ENCODE measurements around the gene MYF5. TPM values are rescaled to one million over a fixed set of nuclear protein-coding genes. Genes with fewer than 3 reads are reported as not detected.

MYF5 gene
- polyA plus RNA-seq, 1 of the 3 experiments (the other 2 are of a cell fraction) = not detected

- no peaks in the 10 kb centered on the region for H4K20me1 ChIP-seq (ENCODE audit: insufficient read depth)
- ChIA-PET CTCF (no interaction called here), POLR2A (no interaction called here)
- no peaks in the 10 kb centered on the region for H3F3A ChIP-seq (replicated peaks; ENCODE audit: insufficient read depth)
- no peak overlapping the region for H3K9ac ChIP-seq
- no peak overlapping the region for H2AFZ ChIP-seq (ENCODE audit: low read depth)
- 11% methylated on average over 4 of the region's 4 CpGs for WGBS (ENCODE audit: low lambda C conversion rate)
- no peaks in the 10 kb centered on the region for H3K79me2 ChIP-seq (ENCODE audit: insufficient read depth)
- no peak overlapping the region for H3K27ac ChIP-seq (ENCODE audit: low read depth in 2 of 2, low read length in 1 of 2)
- TF ChIP-seq EZH2phosphoT487 (IDR thresholded peaks at IDR 0.05; ENCODE audit: borderline replicate concordance, low read depth) = no peak
- no peak for TF ChIP-seq CTCF (IDR thresholded peaks at IDR 0.05)
- TF ChIP-seq USF1 (IDR thresholded peaks at IDR 0.05; ENCODE audit: borderline replicate concordance, low read depth) = no peak
- TF ChIP-seq TAF1 (IDR thresholded peaks at IDR 0.05; ENCODE audit: borderline replicate concordance, low read depth, low read length) = no peak
- H3K9me3 ChIP-seq = no peaks in the 10 kb centered on the region
- no peak overlapping the region for H3K4me2 ChIP-seq
- no peak overlapping the region for H3K4me3 ChIP-seq (ENCODE audit: low read depth in 2 of 2, low read length in 1 of 2)
- H3K36me3 ChIP-seq (replicated peaks in 1 of 2; ENCODE audit: control insufficient read depth in 1 of 2, insufficient read depth in 2 of 2, low read length in 1 of 2) = no peaks in the 10 kb centered on the region
- H3K9me2 ChIP-seq = no peaks in the 10 kb centered on the region
- H3K4me1 ChIP-seq (ENCODE audit: control insufficient read depth in 1 of 2, insufficient read depth in 2 of 2, low read depth in 1 of 2, low read length in 1 of 2) = no peaks in the 10 kb centered on the region
- DNase-seq = no peak
- peaks cover 87% of the 10 kb centered on the region for H3K27me3 ChIP-seq (ENCODE audit: insufficient read depth)
Observed at GRCh38 chr12:80713419-80713818, 3.3 kb upstream of the MYF5 start.

GRCh38 chr12:80714055-80714454, 2.7 kb upstream of the MYF5 start:
- Histone ChIP-seq H3K79me2 (ENCODE audit: insufficient read depth) (no peaks in the 10 kb centered on the region), H3K4me2 (0 out of 2 replicates have a peak overlapping the region, but pooled peaks have one; percentile 19), H3K27me3 (ENCODE audit: insufficient read depth) (peaks cover 86% of the 10 kb centered on the region), H3F3A (replicated peaks; ENCODE audit: insufficient read depth) (no peaks in the 10 kb centered on the region), H3K27ac (ENCODE audit: low read depth in 2 of 2, low read length in 1 of 2) (no peak overlapping the region), H3K36me3 (replicated peaks in 1 of 2; ENCODE audit: control insufficient read depth in 1 of 2, insufficient read depth in 2 of 2, low read length in 1 of 2) (no peaks in the 10 kb centered on the region), H2AFZ (ENCODE audit: low read depth) (no peak overlapping the region), H3K4me3 (ENCODE audit: low read depth in 2 of 2, low read length in 1 of 2) (0 out of 4 replicates have a peak overlapping the region, but pooled peaks of 1 of the 2 experiments have one; percentile 9), H3K9me2 (no peaks in the 10 kb centered on the region), H3K9me3 (no peaks in the 10 kb centered on the region), H4K20me1 (ENCODE audit: insufficient read depth) (no peaks in the 10 kb centered on the region), H3K9ac (no peak overlapping the region), H3K4me1 (ENCODE audit: control insufficient read depth in 1 of 2, insufficient read depth in 2 of 2, low read depth in 1 of 2, low read length in 1 of 2) (no peaks in the 10 kb centered on the region)
- POLR2A ChIA-PET = no interaction called here
- TF ChIP-seq MEF2A (IDR thresholded peaks at IDR 0.05; ENCODE audit: borderline replicate concordance, low read depth) (no peak), RCOR1 (IDR thresholded peaks at IDR 0.05; ENCODE audit: low read length) (no peak), GATA2 (CRISPR knock-in tag; IDR thresholded peaks at IDR 0.05) (no peak), USF1 (IDR thresholded peaks at IDR 0.05; ENCODE audit: borderline replicate concordance, low read depth) (no peak), CTCF (IDR thresholded peaks at IDR 0.05) (no peak), ZBTB33 (IDR thresholded peaks at IDR 0.05; ENCODE audit: borderline replicate concordance, low read depth) (no peak), NRF1 (IDR thresholded peaks at IDR 0.05; ENCODE audit: low read depth, low read length) (no peak)
- 12% methylated on average over 16 of the region's 16 CpGs for WGBS (ENCODE audit: low lambda C conversion rate)
- DNase-seq = no peak
- CTCF ChIA-PET = no interaction called here
